ENCODE results near the gene CDH3.

Gene CDH3

DNA sequence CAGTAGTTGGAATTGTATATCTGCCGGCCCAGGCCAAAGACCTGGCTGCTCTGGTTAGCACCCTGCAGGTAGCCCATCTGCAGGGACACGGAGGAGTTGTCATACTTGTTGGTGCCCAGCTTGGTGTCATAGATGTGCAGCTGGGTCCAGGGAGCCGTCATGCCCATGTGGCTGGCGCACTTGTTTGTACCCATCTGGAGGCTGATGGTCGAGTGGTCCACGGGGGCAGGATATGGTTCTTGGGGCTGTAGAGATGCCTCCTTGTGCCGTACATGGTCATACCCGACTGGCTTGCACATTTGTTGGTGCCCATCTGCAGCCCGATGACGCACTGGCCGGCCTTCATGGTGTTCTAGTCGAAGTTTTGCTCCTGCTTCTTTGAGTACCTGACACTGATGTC lies 6.0 kb downstream of the CDH3 start:
- DNase-seq (ENCODE audit: low spot score): no peak

DNA sequence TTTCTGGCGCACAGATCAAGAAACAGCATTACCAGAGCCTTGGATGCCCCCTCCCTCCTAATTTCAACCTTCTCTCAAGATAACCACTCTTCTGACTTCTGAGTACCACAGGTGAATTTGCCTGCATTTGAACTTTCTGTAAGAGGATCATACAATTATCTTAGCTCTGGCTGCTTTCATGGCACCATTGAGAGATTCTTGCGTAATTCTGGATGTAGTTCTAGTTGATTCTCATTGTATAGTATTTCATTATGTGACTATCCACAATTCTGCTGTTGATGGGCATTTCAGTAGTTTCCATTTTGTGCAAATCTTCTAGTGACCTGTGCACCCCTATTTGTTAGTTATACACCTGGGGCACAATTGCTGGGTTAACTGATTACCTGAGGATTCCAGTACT lies 7.5 kb downstream of the CDH3 start:
- DNase-seq (ENCODE audit: low spot score): no peak

DNA sequence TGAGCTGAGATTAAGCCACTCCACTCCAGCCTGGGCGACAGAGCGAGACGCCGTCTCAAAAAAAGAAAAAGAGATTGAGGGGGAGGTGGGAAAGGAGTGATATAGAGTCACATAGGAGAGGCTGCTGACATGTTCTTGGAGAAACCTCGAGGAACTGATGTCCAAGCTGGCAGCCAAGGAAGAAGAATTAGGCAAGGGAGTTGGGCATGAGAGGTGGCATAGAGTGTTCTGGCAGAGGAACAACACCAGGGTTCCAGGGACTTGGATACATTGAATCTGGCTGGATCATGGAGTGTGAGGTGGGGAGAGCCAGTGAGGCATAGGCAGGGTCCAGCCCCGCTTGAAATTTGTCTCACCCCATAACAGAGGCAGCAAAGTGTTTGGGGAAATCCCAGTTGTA lies 10.7 kb downstream of the CDH3 start:
- no peak for DNase-seq (ENCODE audit: low spot score)

- DNase-seq (ENCODE audit: low spot score): no peak
These were observed 11.6 kb downstream of the CDH3 start for GRCh38 chr16:68656751-68657150.

DNA sequence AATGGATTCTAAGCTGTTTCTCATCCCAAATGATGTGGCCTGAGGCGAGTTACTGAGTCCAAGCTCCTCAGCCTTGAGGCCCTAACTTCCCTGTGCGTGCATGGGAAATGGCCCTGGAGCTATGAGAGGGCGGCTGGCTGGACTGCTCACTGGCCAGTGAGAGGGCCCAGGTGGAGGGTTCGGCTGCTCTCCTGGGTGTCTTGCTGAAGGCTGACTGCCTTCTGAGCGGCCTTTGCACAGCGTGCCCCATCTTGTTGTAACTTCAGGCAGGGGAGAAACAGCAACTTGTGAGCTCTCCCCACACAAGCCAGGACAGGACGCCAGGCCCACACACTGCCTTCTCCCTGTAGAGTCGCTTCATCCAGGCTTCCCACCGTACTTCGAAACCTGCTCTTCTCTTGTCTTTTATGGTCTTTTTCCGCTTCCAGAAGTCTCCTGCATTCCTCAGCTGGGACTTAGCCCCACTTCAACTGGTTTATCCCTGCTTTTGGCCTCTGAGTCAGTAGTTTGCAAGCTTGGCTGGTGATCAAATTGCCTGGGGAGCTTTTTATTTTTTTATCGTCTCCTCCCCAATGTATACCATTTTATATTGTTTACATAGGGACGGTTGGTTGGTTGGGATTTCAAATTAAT lies 13.3 kb downstream of the CDH3 start:
- DNase-seq (ENCODE audit: low spot score): no peak

- DNase-seq (ENCODE audit: low spot score): no peak
These were observed 13.9 kb downstream of the CDH3 start for GRCh38 chr16:68658974-68659360.

DNA sequence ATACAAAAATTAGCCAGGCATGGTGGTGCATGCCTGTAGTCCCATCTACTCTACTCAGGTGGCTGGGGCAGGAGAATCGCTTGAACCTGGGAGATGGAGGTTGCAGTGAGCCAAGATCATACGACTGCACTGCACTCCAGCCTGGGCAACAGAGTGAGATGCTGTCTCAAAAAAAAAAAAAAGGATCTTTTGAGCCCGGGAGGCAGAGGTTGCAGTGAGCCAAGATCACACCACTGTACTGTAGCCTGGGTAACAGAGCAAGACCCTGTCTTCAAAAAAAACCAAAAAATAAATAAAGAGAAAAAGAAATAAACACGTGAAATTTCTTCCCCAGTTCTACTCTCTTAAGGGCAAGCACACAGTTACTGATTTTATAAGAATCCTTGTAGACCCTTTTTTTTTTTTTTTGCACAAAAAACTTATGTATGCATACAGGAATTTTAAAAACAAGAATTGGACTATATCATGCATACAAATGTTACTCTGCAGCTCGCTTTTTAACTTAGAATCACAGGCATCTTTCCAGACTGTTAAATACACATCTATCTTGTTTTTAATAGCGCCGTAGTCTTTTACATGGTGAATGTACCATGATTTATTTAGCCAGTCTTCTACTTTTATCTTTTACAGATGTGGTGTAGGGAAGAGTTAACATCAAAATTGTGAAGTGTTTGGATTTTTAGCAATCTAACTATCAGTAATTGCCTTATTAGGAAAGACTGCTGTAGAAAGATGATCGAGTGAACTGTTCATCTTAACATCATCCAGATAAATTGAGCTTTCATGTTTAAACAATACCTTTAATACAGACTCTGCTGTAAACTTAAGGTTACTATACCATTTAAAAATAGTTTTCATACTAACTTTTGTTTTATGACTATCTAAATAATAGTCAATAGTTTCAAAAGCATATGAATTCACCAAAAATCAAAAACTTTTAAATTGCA lies 14.6 kb downstream of the CDH3 start:
- DNase-seq (ENCODE audit: low spot score): no peak

DNA sequence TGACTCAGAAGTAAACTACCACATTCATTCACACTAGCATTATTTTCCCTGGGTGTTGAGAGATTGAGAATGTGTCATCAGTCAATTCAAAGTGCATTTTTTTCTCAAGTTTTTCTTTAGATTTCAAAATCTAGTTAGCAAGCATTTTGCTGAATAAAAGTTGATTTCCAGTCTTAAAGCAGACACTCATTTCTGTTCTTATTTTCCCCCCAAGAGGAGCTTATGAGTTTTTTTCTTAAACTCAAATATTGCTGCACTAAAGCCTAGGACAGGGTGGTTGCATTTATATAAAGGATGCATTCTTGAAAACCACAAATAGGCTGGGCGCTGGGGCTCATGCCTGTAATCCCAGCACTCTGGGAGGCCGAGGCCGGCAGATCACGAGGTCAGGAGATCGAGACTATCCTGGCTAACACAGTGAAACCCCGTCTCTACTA lies 15.3 kb downstream of the CDH3 start:
- no peak for DNase-seq (ENCODE audit: low spot score)

- no peak for DNase-seq (ENCODE audit: low spot score)
These were observed 16.9 kb downstream of the CDH3 start for GRCh38 chr16:68662035-68662434.

DNA sequence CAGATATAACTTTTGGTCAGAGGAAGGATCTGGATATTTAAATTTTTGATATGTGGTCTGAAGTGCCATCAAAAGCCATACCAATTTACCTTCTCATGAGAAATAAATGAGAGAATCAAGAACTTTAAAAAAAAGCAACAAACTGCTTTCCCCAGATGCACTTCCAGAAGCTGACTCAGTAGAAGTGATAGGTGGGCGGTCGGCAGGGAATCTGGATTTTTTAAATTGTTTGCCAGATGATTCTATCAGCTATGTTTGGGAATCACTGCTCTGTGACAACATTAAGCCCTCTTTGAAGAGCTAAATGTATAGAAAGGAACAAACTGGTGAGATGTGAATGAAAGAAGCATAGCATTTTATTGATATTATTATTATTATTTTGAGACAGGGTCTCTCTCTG lies 19.2 kb downstream of the CDH3 start:
- no peak for DNase-seq (ENCODE audit: low spot score)

DNA sequence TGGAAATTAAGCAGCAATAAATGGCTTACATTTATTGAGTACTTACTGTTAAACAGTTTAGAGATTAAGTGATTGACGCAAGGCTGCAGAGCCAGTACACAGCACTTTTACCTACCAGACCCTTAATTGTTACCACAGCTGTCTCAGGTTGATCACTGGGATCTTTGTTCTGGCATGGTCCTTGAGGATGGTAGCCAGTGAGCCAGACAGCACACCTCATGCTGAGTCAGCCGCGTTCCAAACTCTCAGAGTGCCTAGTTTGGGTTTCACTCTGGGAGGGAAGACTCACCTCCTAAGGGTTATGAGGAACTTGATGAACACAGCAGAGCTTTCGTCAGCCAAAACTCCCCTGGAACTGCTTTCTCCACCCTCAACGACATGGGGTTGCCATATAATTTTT lies 20.4 kb downstream of the CDH3 start:
- no peak for DNase-seq (ENCODE audit: low spot score)

- DNase-seq (ENCODE audit: low spot score): no peak
These were observed 23.2 kb downstream of the CDH3 start for GRCh38 chr16:68668266-68668665.

- DNase-seq (ENCODE audit: low spot score): no peak
These were observed 31.2 kb downstream of the CDH3 start for GRCh38 chr16:68676113-68676860.

- no peak for DNase-seq (ENCODE audit: low spot score)
These were observed 35.9 kb downstream of the CDH3 start for GRCh38 chr16:68681038-68681437.

- no peak for DNase-seq (ENCODE audit: low spot score)
These were observed 40.8 kb downstream of the CDH3 start for GRCh38 chr16:68685685-68686478.

- no peak for DNase-seq (ENCODE audit: low spot score)
These were observed 41.8 kb downstream of the CDH3 start for GRCh38 chr16:68686905-68687304.

DNA sequence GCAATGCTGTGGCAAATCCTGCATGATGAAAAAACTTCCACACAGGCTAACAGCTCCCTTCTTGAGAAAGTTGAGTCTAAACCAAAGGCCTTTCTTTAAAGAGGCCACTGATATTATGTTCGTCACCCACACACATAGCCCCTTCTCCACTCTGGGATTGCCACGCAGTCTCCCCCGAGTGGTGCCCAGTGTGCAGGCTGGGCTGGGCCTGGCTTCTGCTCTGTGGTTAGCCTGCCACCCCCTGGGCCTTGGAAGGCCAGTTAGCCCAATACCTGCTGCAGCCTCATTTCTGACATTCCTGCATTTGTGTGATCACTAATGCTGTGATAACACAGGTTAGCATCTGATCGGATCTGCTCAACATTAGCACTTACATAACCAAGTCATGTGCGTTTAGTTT lies 44.8 kb downstream of the CDH3 start:
- no peak for DNase-seq (ENCODE audit: low spot score)

DNA sequence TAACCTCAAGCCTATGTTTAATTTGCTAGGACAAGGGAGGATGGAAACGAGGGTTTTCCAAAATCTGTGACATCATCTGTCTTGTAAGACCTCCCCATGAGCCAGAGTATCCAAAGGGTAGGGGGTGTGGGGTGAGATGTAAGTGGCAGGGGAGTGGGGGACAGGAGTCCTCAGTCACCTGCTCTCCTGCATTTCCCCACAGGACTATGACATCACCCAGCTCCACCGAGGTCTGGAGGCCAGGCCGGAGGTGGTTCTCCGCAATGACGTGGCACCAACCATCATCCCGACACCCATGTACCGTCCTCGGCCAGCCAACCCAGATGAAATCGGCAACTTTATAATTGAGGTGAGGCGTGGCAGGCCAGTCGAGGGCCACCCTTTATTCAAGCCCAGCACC lies 50.5 kb downstream of the CDH3 start:
- no peak for DNase-seq (ENCODE audit: low spot score)

DNA sequence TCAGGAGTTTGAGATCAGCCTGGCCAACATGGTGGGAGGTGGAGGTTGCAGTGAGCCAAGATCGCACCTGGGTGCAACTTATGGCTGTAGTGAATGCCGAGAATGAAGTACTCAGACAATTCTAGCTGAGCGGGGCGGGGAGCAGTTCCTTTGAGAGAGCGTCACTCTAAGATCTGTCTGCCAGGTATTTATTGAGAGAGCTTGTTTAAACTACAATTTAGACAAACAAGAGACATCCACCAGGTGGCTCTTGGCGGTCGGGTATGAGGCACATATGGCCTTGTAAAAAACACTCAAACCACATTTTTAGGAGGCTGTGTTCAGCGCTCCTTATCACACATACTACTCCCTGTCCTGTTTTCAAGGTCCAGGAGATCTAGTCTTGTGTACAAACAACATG lies 51.4 kb downstream of the CDH3 start:
- no peak for DNase-seq (ENCODE audit: low spot score)

DNA sequence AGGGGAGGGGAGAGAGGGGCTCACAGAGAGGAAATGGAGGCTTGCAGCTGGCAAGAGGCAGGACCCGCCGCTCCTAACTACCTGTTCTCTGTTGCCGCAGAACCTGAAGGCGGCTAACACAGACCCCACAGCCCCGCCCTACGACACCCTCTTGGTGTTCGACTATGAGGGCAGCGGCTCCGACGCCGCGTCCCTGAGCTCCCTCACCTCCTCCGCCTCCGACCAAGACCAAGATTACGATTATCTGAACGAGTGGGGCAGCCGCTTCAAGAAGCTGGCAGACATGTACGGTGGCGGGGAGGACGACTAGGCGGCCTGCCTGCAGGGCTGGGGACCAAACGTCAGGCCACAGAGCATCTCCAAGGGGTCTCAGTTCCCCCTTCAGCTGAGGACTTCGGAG lies 53.0 kb downstream of the CDH3 start:
- DNase-seq (ENCODE audit: low spot score): no peak

DNA sequence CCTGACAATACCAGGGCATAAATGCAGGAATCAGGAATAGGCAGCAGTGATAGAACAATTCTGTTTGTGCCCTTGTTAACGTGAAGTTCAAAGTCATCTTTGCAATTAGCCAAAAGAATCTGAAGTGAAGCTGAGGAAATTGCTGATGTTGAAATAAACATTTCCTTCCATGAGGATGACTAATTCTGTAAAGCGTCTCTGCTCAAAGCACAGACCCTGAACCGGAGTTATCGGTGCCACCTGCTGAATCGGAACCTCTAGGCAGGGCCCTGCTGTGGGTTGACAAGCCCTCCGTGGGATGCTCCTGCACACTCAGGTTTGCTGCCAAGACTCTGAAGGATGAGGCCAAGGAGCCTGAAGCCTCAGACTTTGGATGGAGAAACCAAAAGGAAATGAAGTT lies 55.0 kb downstream of the CDH3 start:
- no peak for DNase-seq (ENCODE audit: low spot score)

GRCh38 chr16:68700831-68701230 lies 55.7 kb downstream of the CDH3 start:
- DNase-seq (ENCODE audit: low spot score): no peak

Data from CD4-positive, alpha-beta T cell treated with Interleukin-15 for 4 hours (primary cell).